Breast epithelium (tissue), 3 donors: ENCODE data around the gene RAPH1.

Experiments
- CTCF ChIP-seq, 3 donors: fragments of 450-650 bp; IDR thresholded peaks; one replicate each; pipeline ENCODE4 v1.5.1; 2016 to 2017; ENCODE audit warnings: antibody characterized with exemption in 3 of 3, mild to moderate bottlenecking in 3 of 3, moderate library complexity in 3 of 3
- POLR2A ChIP-seq: fragments of 450-650 bp; IDR thresholded peaks from one replicate; pipeline ENCODE4 v1.6.1; 2016; ENCODE audit warnings: antibody characterized with exemption, mild to moderate bottlenecking, moderate library complexity

GRCh38 chr2:203383038-203383437, 152.1 kb downstream of the RAPH1 start:
- no peak for TF ChIP-seq CTCF (IDR thresholded peaks at IDR 0.05)
- no peak for TF ChIP-seq POLR2A
